Brain microvascular endothelial cell (primary cell): ENCODE results near the gene ZNF689.

Experiments
- DNase-seq: peaks from one replicate; pipeline ENCODE4 v3.0.0-alpha.2; 2020
- H3K27ac ChIP-seq: fragments of 250-450 bp; sonication (Bioruptor Pico); 2 replicates; pipeline ENCODE4 v1.5.1; 2020; ENCODE audit warnings: mild to moderate bottlenecking, moderate library complexity
- H3K27me3 ChIP-seq: fragments of 250-450 bp; sonication (Bioruptor Pico); replicated peaks from 2 replicates; pipeline ENCODE4 v1.5.1; 2020; ENCODE audit warnings: mild to moderate bottlenecking
- H3K36me3 ChIP-seq: fragments of 250-450 bp; sonication (Bioruptor Pico); replicated peaks from 2 replicates; pipeline ENCODE4 v1.5.1; 2020; ENCODE audit warnings: mild to moderate bottlenecking
- H3K4me3 ChIP-seq: 2 replicates; pipeline ENCODE4 v1.5.1; 2011; ENCODE audit warnings: low read depth, mild to moderate bottlenecking, control low read depth, low read length, moderate library complexity
- in situ Hi-C: cut with HindIII; loops from 2 replicates; pipeline ENCODE4 v1.10.0; 2017; ENCODE audit warnings: low sequenced_read_pairs, low pct_ligation_motif_present
- TF ChIP-seq, protein P1 (sequence below): IDR thresholded peaks from 2 replicates; pipeline ENCODE4 v1.5.1; 2011; ENCODE audit warnings: low read depth, mild to moderate bottlenecking, moderate library complexity, low read length, control low read depth, inconsistent platforms; ENCODE audit errors: missing control alignments

The ZNF689 gene

GRCh38 chr16:30655815-30656347 is 45.7 kb upstream of the ZNF689 start:
- TF ChIP-seq, protein P1, sequence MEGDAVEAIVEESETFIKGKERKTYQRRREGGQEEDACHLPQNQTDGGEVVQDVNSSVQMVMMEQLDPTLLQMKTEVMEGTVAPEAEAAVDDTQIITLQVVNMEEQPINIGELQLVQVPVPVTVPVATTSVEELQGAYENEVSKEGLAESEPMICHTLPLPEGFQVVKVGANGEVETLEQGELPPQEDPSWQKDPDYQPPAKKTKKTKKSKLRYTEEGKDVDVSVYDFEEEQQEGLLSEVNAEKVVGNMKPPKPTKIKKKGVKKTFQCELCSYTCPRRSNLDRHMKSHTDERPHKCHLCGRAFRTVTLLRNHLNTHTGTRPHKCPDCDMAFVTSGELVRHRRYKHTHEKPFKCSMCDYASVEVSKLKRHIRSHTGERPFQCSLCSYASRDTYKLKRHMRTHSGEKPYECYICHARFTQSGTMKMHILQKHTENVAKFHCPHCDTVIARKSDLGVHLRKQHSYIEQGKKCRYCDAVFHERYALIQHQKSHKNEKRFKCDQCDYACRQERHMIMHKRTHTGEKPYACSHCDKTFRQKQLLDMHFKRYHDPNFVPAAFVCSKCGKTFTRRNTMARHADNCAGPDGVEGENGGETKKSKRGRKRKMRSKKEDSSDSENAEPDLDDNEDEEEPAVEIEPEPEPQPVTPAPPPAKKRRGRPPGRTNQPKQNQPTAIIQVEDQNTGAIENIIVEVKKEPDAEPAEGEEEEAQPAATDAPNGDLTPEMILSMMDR: no peak
- no peak for DNase-seq
- H3K36me3 ChIP-seq: peaks cover 24% of the 10 kb centered on the region

GRCh38 chr16:30654856-30655255 is 44.7 kb upstream of the ZNF689 start:
- H3K27ac ChIP-seq: no peak overlapping the region
- H3K4me3 ChIP-seq: no peak overlapping the region
- in situ Hi-C loops: no loop called here
- TF ChIP-seq, protein P1: no peak
- no peak for DNase-seq
- no peaks in the 10 kb centered on the region for H3K27me3 ChIP-seq
- H3K36me3 ChIP-seq: peaks cover 23% of the 10 kb centered on the region

More at GRCh38 chr16:30655815-30656347, 45.7 kb upstream of the ZNF689 start:
- H3K27ac ChIP-seq: no peak overlapping the region
- H3K4me3 ChIP-seq: no peak overlapping the region
- H3K27me3 ChIP-seq: no peaks in the 10 kb centered on the region
- in situ Hi-C loops: no loop called here

DNA sequence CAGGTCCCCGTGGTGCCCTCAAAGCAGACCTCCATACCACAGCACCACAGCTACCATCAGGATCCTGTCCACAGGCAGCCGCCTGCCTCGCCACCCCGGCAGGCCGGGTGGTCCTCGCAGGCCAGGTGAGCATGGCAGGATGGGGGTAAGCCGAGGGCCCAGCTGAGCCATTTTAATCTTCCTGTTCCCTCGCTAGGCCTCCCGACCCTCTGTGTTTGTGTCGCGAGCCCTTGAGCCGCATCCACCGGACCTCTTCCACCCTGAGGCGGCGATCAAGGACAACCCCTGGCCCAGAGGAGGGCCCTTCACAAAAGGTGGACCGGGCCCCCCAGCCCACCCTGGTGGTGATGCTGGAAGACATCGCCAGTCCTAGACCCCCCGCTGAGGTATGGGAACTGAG is 42.5 kb upstream of the ZNF689 start:
- no peak overlapping the region for H3K27ac ChIP-seq
- DNase-seq: no peak

GRCh38 chr16:30652005-30652296 is 41.8 kb upstream of the ZNF689 start:
- no peak for DNase-seq
- no peak overlapping the region for H3K27ac ChIP-seq
- in situ Hi-C loops: no loop called here
- peaks cover 23% of the 10 kb centered on the region for H3K36me3 ChIP-seq
- TF ChIP-seq, protein P1: no peak
- H3K4me3 ChIP-seq: peak overlapping the region; percentile 84
- H3K27me3 ChIP-seq: no peaks in the 10 kb centered on the region

More for the DNA sequence above, 42.5 kb upstream of the ZNF689 start:
- in situ Hi-C loops: no loop called here
- no peak overlapping the region for H3K4me3 ChIP-seq
- TF ChIP-seq, protein P1: no peak
- peaks cover 23% of the 10 kb centered on the region for H3K36me3 ChIP-seq
- no peaks in the 10 kb centered on the region for H3K27me3 ChIP-seq

- in situ Hi-C loops: no loop called here
- H3K27me3 ChIP-seq: no peaks in the 10 kb centered on the region
- peak overlapping the region; percentile 84 for H3K4me3 ChIP-seq
- H3K27ac ChIP-seq: peak overlapping the region; percentile 46
- peaks cover 23% of the 10 kb centered on the region for H3K36me3 ChIP-seq
- peak; percentile 13 for DNase-seq
- TF ChIP-seq, protein P1: peak; percentile 46
Measured at GRCh38 chr16:30651124-30652004, 41.2 kb upstream of the ZNF689 start.
